Measurements from ENCODE around the gene SCNN1B.
"Not testable (repeated sequence)": the region's sequence is repeated elsewhere in the genome, so short reads cannot be mapped to it uniquely, and the experiment has no call there.

The SCNN1B gene

DNA sequence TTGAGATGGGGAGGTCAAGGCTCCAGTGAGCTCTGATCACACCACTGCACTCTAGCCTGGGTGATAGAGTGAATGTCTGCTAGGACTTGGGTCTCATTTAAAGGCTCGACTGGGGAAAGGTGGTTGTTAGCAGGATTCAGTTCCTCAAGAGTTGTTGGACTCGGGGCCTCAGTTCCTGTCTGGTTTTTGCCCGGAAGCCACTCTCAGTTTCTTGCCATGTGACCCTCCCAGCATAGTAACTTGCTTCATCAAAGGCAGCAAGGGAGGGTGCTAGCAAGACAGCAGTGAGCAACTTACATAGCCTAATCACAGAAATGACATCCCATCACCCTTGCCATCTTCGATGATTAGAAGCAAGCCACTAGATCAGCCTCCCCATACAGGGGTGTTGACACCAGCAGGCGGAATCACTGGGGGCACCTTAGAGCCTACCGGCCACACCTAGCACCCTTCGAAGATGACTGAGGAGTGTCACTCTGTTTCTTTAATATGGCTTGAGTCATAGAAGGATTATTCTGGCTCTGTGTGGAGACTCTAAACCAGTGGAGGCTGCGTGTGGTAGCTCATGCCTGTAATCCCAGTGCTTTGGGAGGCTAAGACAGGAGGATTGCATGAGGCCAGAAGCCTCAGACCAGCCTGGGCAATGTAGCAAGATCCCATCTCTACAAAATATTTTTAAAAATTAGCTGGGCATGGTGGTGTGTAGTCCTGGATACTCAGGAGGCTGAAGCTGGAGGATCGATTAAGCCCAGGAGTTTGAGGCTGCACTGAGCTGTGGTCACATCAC, 13.2 kb upstream of the SCNN1B start:
- DNase-seq (ENCODE audit: low spot score), result no peak

DNA sequence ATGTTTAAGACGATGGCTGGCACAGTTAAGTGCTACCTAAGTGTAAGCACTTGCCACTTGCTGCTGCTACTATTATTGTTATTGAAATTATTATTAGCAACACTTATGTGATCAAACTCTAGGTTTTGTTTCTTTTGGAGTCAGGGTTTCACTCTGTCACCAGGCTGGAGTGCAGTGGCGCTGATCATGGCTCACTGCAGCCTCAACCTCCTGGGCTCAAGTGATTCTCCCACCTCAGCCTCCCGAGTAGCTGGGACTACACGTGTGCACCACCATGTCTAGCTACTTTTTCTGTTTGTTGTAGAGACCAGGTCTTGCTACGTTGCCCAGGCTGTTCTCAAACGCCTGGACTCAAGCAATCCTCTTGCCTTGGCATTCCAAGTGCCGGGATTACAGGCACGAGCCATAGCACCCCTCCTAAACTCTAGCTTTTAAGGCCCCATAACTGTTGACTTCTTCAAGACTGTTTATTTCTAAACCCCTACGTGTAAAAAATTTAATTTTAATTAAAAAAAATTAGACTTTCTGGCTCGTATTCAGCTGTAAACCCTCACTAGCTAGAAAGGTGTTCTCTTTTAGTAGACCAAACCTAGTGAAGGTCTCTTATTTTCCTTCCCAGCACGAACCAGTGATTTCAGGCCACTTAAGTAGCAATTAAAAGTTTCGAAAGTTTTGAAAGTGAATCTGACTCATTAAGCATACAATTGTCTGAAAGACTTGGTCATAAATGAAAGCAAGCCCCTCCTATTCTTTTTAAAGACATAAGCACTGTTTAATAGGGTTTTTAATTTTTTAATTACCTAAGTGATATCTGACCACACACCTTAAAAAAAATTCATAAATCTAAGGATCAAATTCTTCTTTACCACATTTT, 11.7 kb upstream of the SCNN1B start:
- no peak for DNase-seq (ENCODE audit: low spot score)

DNA sequence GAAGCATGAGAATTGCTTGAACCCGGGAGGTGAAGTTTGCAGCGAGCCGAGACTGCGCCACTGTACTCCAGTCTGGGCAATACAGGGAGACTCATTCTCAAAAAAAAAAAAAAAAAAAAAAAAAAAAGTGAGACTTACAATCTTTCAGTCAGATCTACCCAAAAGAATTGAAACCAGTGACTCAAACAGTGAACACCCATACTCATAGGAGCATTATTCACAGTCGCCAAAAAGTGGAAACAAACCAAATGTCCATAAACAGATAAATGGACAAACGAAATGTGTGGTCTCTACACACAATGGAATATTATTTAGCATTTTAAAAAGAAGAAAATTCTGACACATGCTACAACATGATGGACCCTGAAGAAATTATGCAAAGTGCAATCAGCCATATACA, 9.1 kb upstream of the SCNN1B start:
- no peak for DNase-seq (ENCODE audit: low spot score)

- DNase-seq (ENCODE audit: low spot score), result no peak
These were observed 7.8 kb upstream of the SCNN1B start for GRCh38 chr16:23294260-23294659.

DNA sequence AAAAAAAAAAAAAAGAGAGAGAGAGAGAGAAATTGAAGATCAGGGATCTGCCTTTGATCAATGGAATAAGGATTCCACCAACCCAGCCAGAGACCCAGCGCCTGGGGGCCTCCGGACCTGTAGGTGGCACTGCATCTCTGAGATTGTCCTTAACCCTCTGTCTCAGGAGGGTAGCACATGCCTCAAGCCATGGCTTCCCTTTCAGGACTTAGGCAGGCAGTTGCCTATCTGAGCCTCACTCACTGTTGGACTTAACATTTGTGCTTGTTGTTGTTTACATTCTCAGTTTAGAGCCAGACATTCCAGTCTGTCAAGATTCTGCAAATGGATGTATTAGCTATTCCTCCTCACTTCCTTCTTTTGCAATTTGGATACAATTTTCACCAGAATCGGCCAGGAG, 5.1 kb upstream of the SCNN1B start:
- no peak for DNase-seq (ENCODE audit: low spot score)

GRCh38 chr16:23298290-23298915, 3.7 kb upstream of the SCNN1B start:
- no peak for DNase-seq (ENCODE audit: low spot score)

- not testable (repeated sequence) for DNase-seq (ENCODE audit: low spot score)
These were observed 2.3 kb upstream of the SCNN1B start for GRCh38 chr16:23299815-23300214.

- DNase-seq (ENCODE audit: low spot score), result no peak
These were observed 654 bp upstream of the SCNN1B start for GRCh38 chr16:23301251-23302044.

GRCh38 chr16:23303685-23304084, 1.6 kb downstream of the SCNN1B start:
- no peak for DNase-seq (ENCODE audit: low spot score)

GRCh38 chr16:23304620-23305019, 2.5 kb downstream of the SCNN1B start:
- DNase-seq (ENCODE audit: low spot score), result no peak

- no peak for DNase-seq (ENCODE audit: low spot score)
These were observed 4.3 kb downstream of the SCNN1B start for GRCh38 chr16:23306199-23307100.

GRCh38 chr16:23310217-23310616, 8.1 kb downstream of the SCNN1B start:
- no peak for DNase-seq (ENCODE audit: low spot score)

GRCh38 chr16:23310744-23311143, 8.6 kb downstream of the SCNN1B start:
- no peak for DNase-seq (ENCODE audit: low spot score)

DNA sequence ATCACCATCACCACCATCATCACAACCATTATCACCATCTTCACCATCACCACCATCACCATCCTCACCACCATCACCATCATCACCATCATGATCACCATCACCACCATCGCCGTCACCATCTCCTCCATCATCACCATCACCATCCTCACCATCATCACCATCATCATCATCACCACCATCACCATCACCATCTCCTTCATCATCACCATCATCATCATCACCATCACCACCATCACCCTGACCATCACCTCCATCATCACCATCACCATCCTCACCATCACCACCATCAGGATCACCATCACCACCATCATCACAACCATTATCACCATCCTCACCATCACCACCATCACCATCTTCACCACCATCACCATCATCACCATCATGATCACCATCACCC, 14.1 kb downstream of the SCNN1B start:
- no peak for DNase-seq (ENCODE audit: low spot score)

DNA sequence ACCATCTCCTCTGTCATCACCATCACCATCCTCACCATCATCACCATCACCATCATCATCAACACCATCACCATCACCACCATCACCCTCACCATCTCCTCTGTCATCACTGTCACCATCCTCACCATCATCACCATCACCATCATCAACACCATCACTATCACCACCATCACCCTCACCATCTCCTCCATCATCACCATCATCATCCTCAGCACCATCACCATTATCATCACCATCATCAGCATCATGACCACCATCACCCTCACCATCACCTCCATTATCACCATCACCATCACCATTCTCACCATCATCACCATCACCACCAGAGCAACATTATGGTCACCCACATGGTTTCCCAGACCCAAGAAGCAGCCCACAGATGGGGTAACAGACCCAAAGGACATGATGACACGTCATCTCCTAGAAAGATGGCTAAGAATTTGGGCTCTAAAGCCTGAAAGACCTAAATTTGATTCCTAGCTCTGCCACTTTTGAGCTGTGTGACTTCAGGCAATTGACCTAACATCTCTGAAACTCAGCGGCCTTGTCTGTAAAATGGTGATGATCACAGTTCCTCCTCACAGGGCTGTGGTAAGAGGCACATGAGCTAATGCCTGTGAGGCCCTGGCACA, 14.6 kb downstream of the SCNN1B start:
- DNase-seq (ENCODE audit: low spot score), result no peak

- no peak for DNase-seq (ENCODE audit: low spot score)
These were observed 15.2 kb downstream of the SCNN1B start for GRCh38 chr16:23317266-23317661.

DNA sequence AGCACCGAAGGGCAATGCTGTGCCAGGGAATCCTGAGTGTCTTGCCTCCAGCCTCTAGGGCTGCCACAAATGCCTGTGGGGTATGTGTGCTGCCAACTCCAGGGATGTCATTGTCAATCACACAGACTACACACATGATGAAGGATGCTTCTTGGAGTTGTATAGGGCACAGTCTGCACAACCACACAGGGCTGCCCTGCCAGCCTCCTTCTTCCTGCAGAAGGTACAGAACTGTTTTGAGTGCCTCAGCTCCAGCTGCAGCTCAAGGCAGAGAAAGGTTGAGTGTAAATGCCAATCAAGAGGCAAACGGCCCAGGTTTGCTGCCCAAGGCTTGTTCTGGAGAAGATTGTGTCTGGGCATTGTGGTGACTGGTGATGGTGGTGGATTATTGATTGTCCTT, 15.6 kb downstream of the SCNN1B start:
- DNase-seq (ENCODE audit: low spot score), result no peak

DNA sequence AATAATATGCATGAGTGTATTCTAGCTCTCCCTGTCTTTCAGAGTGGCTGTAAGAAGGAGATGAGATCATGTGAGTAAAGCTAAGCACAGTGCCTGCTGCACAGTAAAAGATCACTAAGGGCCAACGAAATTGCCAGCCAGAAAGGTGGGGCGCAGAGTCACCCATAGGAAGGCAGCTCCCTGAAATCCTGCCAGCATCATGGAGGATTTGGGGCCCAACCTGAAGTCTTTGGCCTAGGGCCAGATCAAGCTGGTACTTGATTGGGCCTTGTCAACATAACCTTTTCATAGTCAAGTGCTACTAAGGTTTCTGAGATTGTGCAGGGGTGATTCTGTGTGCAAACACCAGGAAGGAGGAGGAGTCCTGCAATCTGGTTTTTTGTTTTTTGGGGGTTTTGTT, 16.5 kb downstream of the SCNN1B start:
- no peak for DNase-seq (ENCODE audit: low spot score)

DNA sequence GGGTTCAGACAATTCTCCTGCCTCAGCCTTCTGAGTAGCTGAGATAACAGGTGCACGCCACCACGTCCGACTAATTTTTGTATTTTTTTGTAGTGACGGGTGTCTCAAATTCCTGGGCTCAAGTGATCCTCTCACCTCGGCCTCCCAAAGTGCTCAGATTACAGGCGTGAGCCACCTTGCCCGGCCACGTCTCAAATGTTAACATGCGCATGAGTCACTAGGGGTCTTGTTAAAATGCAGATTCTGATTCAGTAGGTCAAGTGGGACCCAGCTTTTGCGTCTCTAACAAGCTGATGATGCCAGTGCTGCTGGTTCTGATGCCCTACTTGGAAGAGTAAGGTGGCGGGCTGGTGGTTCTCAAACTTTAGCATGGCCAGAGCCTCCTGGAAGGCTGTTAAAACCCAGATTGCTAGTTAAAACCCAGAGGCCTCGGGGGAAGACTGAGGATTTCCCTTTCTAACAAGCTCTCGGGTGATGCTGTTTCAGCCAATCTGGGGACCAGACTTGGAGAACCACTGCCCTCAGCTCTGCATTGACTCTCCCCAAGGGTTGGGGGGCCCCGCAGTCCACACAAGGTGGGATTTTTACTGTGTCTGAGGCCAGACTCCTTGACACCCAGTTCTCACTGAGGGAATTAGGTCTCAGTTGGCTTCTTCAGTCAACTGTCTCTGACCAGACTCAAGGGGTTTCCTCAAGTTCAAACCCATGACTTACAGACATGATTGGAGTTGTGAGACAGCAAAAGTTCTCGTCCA, 17.9 kb downstream of the SCNN1B start:
- DNase-seq (ENCODE audit: low spot score), result no peak

DNA sequence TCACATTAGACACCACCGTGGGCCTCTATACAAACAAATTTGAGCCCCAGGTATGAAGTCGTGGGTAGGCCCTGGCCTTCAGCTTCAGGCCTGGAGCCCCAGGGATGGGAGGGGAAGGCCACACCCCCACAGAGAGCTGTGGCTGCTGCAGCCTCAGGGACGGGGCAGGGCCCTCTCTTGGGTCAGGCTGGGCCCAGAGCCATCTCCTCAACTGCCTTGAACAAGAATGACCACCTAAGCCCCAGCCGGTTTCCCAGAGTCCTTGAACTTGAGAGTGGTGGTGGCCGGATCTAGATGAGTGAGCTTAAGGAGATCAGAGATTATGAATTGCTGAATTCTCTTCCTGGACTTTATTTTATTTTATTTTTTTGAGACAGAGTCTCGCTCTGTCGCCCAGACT, 18.6 kb downstream of the SCNN1B start:
- no peak for DNase-seq (ENCODE audit: low spot score)
